ENCODE results near the gene MAPKAP1. TPM values are rescaled to one million over a fixed set of nuclear protein-coding genes. Genes with fewer than 3 reads are reported as not detected.

MAPKAP1 gene
- total and polyA plus RNA-seq, 4 donors, result 32.2 to 58.4 (median 56.1) TPM

DNA sequence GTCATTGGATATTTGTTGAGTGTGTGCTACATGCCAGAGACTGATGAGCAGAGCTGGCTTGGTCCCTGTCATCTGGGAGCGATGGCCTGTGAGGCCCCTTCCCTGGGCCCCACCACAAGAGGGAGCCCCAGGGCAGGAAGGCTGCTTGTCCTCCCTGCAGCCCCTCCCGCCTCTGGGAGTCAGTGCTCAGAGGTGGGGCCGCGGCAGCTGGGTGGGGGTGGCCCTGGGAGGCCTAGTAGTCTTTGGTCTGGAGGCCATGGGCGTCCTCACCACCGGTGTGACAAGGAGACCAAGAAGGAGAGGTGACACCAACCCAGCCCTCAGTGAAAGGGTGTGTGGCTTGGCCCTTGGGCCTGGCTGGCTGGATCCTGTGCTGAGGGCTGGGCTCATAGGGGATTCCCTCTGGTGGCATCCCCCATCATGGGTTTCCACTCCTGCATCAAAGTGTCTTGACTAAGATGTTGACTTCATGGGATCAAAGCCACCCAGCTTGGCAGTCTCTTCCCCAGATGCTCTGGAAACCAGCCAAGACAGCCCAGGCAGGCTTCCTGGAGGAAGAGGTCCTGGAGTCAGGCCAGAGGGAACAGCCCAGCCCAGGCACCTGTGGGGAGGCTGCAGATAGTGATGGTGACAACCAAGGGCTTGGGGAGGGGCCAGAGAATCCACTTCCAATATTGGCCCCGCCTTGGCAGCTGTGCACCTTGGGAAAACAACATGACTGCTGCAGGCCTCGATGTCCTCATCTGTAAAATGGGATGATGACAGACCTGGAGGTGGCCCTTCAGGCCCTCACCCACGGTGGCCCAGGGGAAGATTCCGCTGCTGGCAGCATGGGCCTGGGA, 278.7 kb downstream of the MAPKAP1 start:
- peak in 1 of 2 donors; percentile 40 for DNase-seq
- no peak for ATAC-seq (ENCODE audit: low FRiP score)
- Histone ChIP-seq H3K36me3 (ENCODE audit: control insufficient read depth in 1 of 2, insufficient read depth in 2 of 2, low read length in 1 of 2) (no peaks in the 10 kb centered on the region), H3K9me3 (ENCODE audit: control insufficient read depth, low read length) (no peaks in the 10 kb centered on the region), H3K27ac (ENCODE audit: low read depth in 1 of 2, low read length in 2 of 2) (no peak overlapping the region), H3K4me1 (ENCODE audit: control insufficient read depth in 1 of 2, insufficient read depth in 2 of 2, low read length in 2 of 2) (no peaks in the 10 kb centered on the region), H3K27me3 (ENCODE audit: control insufficient read depth in 1 of 2, insufficient read depth in 2 of 2, low read length in 1 of 2) (no peaks in the 10 kb centered on the region), H3K4me3 (ENCODE audit: low read length in 2 of 2) (no peak overlapping the region)
- WGBS, 2 donors, result 79 to 91% methylated on average over 10 of the region's 10 CpGs
- intact Hi-C loops (cut with DNase I), result no loop called here

DNA sequence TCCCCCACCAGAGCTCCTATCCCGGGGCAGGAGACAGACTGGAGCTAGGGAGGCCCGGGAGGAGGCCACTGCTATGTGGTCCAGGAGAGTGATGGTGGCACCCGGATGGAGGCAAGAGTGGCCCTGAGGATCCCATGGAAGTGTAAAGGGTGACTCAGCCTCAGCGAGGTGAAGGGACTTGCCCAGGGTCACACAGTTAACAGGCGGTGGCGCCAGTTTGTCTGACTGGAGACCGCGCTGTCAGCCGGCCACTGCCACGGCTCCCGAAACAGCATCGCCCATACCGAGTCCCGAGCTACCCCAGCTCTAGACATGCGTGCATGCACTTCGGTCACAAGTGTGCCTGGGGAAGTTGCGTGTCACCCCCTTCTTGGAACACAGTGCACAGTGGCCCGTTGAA, 279.5 kb downstream of the MAPKAP1 start:
- intact Hi-C loops (cut with DNase I), result no loop called here
- no peak for ATAC-seq (ENCODE audit: low FRiP score)

DNA sequence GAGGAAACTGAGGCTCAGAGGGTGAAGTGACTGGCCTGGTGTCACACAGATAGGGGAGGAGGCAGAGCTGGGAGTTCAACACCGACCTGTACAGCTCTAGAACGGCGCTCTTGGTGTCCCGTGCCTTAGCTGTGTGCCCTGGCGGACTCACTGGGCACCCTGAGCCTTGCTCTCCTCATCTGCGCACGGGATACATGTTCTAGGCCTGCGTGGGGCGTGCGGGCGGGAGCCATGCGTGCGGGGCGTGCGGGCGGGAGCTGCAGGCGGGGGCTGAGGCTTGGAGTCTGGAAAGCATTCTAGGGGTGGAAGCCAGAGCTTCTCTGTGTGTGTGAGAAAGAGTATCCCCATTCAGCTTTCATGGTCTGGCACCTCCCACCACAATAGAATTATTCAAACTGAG, 280.1 kb downstream of the MAPKAP1 start:
- no peak overlapping the region for H3K27ac ChIP-seq (ENCODE audit: low read depth in 1 of 2, low read length in 2 of 2)
- H3K27me3 ChIP-seq (ENCODE audit: control insufficient read depth in 1 of 2, insufficient read depth in 2 of 2, low read length in 1 of 2), result no peaks in the 10 kb centered on the region
- DNase-seq, result no peak
- H3K9me3 ChIP-seq (ENCODE audit: control insufficient read depth, low read length), result no peaks in the 10 kb centered on the region
- no peak overlapping the region for H3K4me3 ChIP-seq (ENCODE audit: low read length in 2 of 2)
- intact Hi-C loops (cut with DNase I), result no loop called here
- ATAC-seq (ENCODE audit: low FRiP score), result no peak
- no peaks in the 10 kb centered on the region for H3K36me3 ChIP-seq (ENCODE audit: control insufficient read depth in 1 of 2, insufficient read depth in 2 of 2, low read length in 1 of 2)
- 95 to 96% methylated on average over 17 of the region's 17 CpGs for WGBS, 2 donors
- no peaks in the 10 kb centered on the region for H3K4me1 ChIP-seq (ENCODE audit: control insufficient read depth in 1 of 2, insufficient read depth in 2 of 2, low read length in 2 of 2)

More for the DNA sequence above, 279.5 kb downstream of the MAPKAP1 start:
- Histone ChIP-seq H3K27me3 (ENCODE audit: control insufficient read depth in 1 of 2, insufficient read depth in 2 of 2, low read length in 1 of 2) (no peaks in the 10 kb centered on the region), H3K4me1 (ENCODE audit: control insufficient read depth in 1 of 2, insufficient read depth in 2 of 2, low read length in 2 of 2) (no peaks in the 10 kb centered on the region), H3K4me3 (ENCODE audit: low read length in 2 of 2) (no peak overlapping the region), H3K36me3 (ENCODE audit: control insufficient read depth in 1 of 2, insufficient read depth in 2 of 2, low read length in 1 of 2) (no peaks in the 10 kb centered on the region), H3K27ac (ENCODE audit: low read depth in 1 of 2, low read length in 2 of 2) (no peak overlapping the region), H3K9me3 (ENCODE audit: control insufficient read depth, low read length) (no peaks in the 10 kb centered on the region)
- no peak for DNase-seq
- 93 to 95% methylated on average over 18 of the region's 18 CpGs for WGBS, 2 donors

DNA sequence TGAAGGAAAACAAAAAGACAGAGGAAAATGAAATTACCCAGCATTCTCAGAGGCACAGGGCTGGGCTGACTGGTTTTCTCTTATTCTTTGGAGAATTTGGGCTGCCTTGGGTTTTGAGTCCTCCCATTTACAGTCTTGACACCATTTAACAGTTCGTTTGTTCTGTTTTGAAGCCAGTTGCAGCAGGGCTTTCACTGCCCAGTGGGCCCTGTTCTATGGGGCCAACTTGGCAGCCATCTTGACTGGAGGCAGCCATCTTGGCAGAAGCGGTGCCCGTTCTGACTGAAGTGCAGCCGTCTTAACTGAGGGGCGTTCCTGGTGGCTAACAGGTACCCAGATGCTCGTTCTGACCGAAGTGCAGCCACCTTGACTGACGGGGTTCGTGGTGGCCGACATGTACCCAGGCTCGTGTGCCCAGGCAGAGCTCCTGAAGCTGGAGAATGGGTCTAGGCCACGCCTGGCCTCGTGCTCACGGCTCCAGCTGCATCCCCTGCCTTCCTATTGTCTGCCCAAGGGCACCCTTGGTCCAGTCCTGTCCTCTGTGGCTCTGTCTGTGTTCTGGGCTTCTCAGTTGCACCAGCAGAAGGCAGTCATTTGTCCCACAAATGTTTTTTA, 281.0 kb downstream of the MAPKAP1 start:
- no peak for ATAC-seq (ENCODE audit: low FRiP score)
- no peaks in the 10 kb centered on the region for H3K27me3 ChIP-seq (ENCODE audit: control insufficient read depth in 1 of 2, insufficient read depth in 2 of 2, low read length in 1 of 2)
- no peaks in the 10 kb centered on the region for H3K36me3 ChIP-seq (ENCODE audit: control insufficient read depth in 1 of 2, insufficient read depth in 2 of 2, low read length in 1 of 2)
- no peaks in the 10 kb centered on the region for H3K4me1 ChIP-seq (ENCODE audit: control insufficient read depth in 1 of 2, insufficient read depth in 2 of 2, low read length in 2 of 2)
- no peak overlapping the region for H3K27ac ChIP-seq (ENCODE audit: low read depth in 1 of 2, low read length in 2 of 2)
- 95 to 96% methylated on average over 14 of the region's 14 CpGs for WGBS, 2 donors
- H3K4me3 ChIP-seq (ENCODE audit: low read length in 2 of 2), result no peak overlapping the region
- peak in 1 of 2 donors; percentile 29 for DNase-seq
- intact Hi-C loops (cut with DNase I), result no loop called here
- no peaks in the 10 kb centered on the region for H3K9me3 ChIP-seq (ENCODE audit: control insufficient read depth, low read length)

DNA sequence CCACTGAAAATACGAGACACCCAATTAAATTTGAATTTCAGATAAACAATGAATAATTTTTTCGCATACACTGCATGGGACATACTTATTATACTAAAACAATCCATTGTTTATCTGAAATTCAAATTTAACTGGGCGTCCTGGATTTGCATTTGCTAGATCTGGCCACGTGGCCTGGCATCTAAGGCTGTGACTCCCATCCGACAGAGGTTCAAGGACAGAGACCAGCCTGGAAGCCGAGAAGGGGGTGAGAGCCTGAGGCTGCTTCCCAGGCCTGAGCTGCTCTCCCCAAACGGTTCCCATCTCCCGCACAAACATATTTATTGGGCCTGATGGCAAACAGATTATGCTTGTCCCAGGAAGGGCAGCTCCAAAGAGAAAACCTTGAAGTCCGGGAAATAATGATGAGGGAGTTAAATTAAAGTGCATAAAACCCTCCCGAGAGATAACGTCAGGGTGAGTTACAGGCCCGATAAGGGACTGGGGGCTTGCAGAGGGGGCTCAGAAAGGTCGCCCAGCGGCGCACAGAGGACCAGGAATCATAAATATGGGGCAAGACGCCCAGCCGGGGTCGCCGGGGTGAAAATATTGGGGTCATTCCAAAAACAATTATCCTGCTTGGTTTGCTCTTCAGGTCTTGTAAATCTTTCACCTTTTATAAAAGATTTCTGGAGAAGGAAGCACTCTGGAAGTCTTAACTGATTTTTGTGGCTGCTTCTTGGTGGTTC, 281.7 kb downstream of the MAPKAP1 start:
- no peak for ATAC-seq (ENCODE audit: low FRiP score)
- H3K4me3 ChIP-seq (ENCODE audit: low read length in 2 of 2), result no peak overlapping the region
- H3K4me1 ChIP-seq (ENCODE audit: control insufficient read depth in 1 of 2, insufficient read depth in 2 of 2, low read length in 2 of 2), result no peaks in the 10 kb centered on the region
- no peaks in the 10 kb centered on the region for H3K36me3 ChIP-seq (ENCODE audit: control insufficient read depth in 1 of 2, insufficient read depth in 2 of 2, low read length in 1 of 2)
- no peak overlapping the region for H3K27ac ChIP-seq (ENCODE audit: low read depth in 1 of 2, low read length in 2 of 2)
- intact Hi-C loops (cut with DNase I), result no loop called here
- no peaks in the 10 kb centered on the region for H3K27me3 ChIP-seq (ENCODE audit: control insufficient read depth in 1 of 2, insufficient read depth in 2 of 2, low read length in 1 of 2)
- peak in 1 of 2 donors; percentile 11 for DNase-seq
- no peaks in the 10 kb centered on the region for H3K9me3 ChIP-seq (ENCODE audit: control insufficient read depth, low read length)
- 64 to 67% methylated on average over 19 of the region's 19 CpGs for WGBS, 2 donors

DNA sequence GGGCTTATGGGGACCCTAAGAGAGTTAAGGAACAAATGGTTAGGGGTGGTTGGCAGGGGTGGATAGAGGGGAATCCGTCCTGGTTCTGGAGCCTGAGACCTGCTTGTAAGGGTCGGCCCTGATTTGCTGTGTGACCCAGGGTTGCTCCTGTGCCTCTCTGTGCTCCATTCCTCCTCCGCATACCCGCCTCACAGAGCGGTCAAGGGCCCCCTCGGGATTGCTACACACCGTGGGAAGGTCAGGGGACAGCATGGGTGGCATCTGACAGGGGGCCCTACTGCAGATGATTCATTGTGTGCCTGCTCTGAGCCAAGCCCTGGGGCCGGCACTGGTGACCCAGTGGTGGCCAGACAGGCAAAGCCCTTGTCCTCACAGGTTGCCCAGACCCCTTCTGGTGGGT, 283.0 kb downstream of the MAPKAP1 start:
- H3K4me3 ChIP-seq (ENCODE audit: low read length in 2 of 2), result no peak overlapping the region
- intact Hi-C loops (cut with DNase I), result no loop called here
- ATAC-seq (ENCODE audit: low FRiP score) (no peak), DNase-seq (no peak)
- H3K36me3 ChIP-seq (ENCODE audit: control insufficient read depth in 1 of 2, insufficient read depth in 2 of 2, low read length in 1 of 2), result no peaks in the 10 kb centered on the region
- H3K27ac ChIP-seq (ENCODE audit: low read depth in 1 of 2, low read length in 2 of 2), result no peak overlapping the region
- no peaks in the 10 kb centered on the region for H3K27me3 ChIP-seq (ENCODE audit: control insufficient read depth in 1 of 2, insufficient read depth in 2 of 2, low read length in 1 of 2)
- no peaks in the 10 kb centered on the region for H3K9me3 ChIP-seq (ENCODE audit: control insufficient read depth, low read length)
- no peaks in the 10 kb centered on the region for H3K4me1 ChIP-seq (ENCODE audit: control insufficient read depth in 1 of 2, insufficient read depth in 2 of 2, low read length in 2 of 2)
- WGBS, 2 donors, result 81 to 88% methylated on average over 8 of the region's 8 CpGs

DNA sequence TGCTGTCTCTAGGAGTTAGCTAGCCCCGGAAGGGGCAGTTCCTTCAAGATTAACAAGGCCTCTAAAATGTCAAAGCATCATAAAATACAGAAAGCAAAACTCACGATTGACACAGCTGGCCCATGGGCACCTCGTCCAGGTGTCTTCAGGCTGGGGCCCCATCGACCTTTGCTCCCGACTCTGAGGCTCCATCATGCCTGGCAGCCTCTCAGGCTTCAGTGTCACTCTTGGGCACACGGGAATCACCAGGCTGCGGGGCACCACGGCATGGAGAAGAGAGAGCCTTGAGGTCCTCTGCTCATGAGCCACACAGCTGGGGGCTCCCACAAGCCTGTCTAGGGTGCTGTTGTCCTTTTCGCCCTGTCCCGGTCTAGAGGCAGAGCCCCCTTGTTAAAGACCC, 284.2 kb downstream of the MAPKAP1 start:
- Histone ChIP-seq H3K4me3 (ENCODE audit: low read length in 2 of 2) (no peak overlapping the region), H3K36me3 (ENCODE audit: control insufficient read depth in 1 of 2, insufficient read depth in 2 of 2, low read length in 1 of 2) (no peaks in the 10 kb centered on the region), H3K9me3 (ENCODE audit: control insufficient read depth, low read length) (no peaks in the 10 kb centered on the region), H3K27me3 (ENCODE audit: control insufficient read depth in 1 of 2, insufficient read depth in 2 of 2, low read length in 1 of 2) (no peaks in the 10 kb centered on the region), H3K27ac (ENCODE audit: low read depth in 1 of 2, low read length in 2 of 2) (no peak overlapping the region), H3K4me1 (ENCODE audit: control insufficient read depth in 1 of 2, insufficient read depth in 2 of 2, low read length in 2 of 2) (no peaks in the 10 kb centered on the region)
- intact Hi-C loops (cut with DNase I), result no loop called here
- DNase-seq, result peak in 1 of 2 donors; percentile 10
- 92 to 95% methylated on average over 10 of the region's 10 CpGs for WGBS, 2 donors
- ATAC-seq (ENCODE audit: low FRiP score), result no peak

DNA sequence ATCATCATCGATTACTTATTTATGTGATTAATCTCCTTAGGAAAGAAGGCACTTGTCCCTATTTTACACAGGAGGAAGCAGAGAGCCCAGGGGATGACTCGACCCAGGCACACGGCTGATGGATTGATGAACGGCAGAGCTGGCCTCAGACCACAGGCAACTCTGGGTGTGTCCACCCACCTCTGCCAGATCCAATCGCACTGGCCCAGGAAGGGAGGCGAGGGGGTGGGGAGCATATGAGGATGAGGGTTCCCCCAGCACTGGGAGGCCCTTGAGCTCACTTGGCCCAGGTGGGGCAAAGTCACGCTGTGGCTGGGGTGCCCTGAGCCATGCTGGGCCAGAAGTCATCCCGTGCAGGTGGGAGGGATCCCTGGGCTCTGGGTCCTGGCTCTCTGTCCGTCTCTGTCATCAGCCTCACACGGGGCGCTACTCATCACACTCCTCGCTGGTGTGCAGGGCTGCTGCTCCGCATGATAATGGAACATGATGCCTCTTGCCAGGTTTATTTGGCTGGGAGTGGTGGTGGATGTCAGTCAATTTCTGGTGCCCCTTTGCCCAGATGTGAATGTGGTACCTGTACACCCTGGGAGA, 285.3 kb downstream of the MAPKAP1 start:
- ATAC-seq (ENCODE audit: low FRiP score) (no peak), DNase-seq (peak in 1 of 2 donors; percentile 38)
- H3K4me3 ChIP-seq (ENCODE audit: low read length in 2 of 2), result no peak overlapping the region
- H3K9me3 ChIP-seq (ENCODE audit: control insufficient read depth, low read length), result no peaks in the 10 kb centered on the region
- WGBS, 2 donors, result 88 to 90% methylated on average over 13 of the region's 13 CpGs
- H3K27me3 ChIP-seq (ENCODE audit: control insufficient read depth in 1 of 2, insufficient read depth in 2 of 2, low read length in 1 of 2), result no peaks in the 10 kb centered on the region
- H3K4me1 ChIP-seq (ENCODE audit: control insufficient read depth in 1 of 2, insufficient read depth in 2 of 2, low read length in 2 of 2), result no peaks in the 10 kb centered on the region
- intact Hi-C loops (cut with DNase I), result no loop called here
- H3K27ac ChIP-seq (ENCODE audit: low read depth in 1 of 2, low read length in 2 of 2), result no peak overlapping the region
- H3K36me3 ChIP-seq (ENCODE audit: control insufficient read depth in 1 of 2, insufficient read depth in 2 of 2, low read length in 1 of 2), result no peaks in the 10 kb centered on the region

Data from aorta (tissue), 5 donors.